Stimulated activated CD4-positive, alpha-beta T cell treated with anti-CD3 and anti-CD28 coated beads, TNF-alpha, amount 100 ng/mL, for 4 hours (primary cell): Measurements from ENCODE around the gene GAB4.

Experiments
- DNase-seq, 3 experiments: peaks; one replicate each; pipeline ENCODE4 v3.0.0-alpha.2; 2020; ENCODE audit warnings: low read depth in 3 of 3

GAB4 gene

GRCh38 chr22:16988257-16988656 lies 19.8 kb downstream of the GAB4 start:
- no peak for DNase-seq

GRCh38 chr22:16987822-16988221 lies 20.2 kb downstream of the GAB4 start:
- DNase-seq, result no peak

- no peak for DNase-seq
Measured at GRCh38 chr22:16975155-16975885, 32.7 kb downstream of the GAB4 start.

- DNase-seq, result no peak
Measured at GRCh38 chr22:16974298-16975084, 33.5 kb downstream of the GAB4 start.

- DNase-seq, result no peak
Measured at GRCh38 chr22:16973591-16974297, 34.3 kb downstream of the GAB4 start.

GRCh38 chr22:16972311-16972710 lies 35.7 kb downstream of the GAB4 start:
- DNase-seq, result no peak

- DNase-seq, result no peak
Measured at GRCh38 chr22:16970446-16970845, 37.6 kb downstream of the GAB4 start.

GRCh38 chr22:16969508-16970327 lies 38.3 kb downstream of the GAB4 start:
- no peak for DNase-seq

- no peak for DNase-seq
Measured at GRCh38 chr22:16968218-16968595, 39.8 kb downstream of the GAB4 start.

GRCh38 chr22:16967453-16968217 lies 40.4 kb downstream of the GAB4 start:
- no peak for DNase-seq

- no peak for DNase-seq
Measured at GRCh38 chr22:16966251-16966650, 41.8 kb downstream of the GAB4 start.

GRCh38 chr22:16965560-16965959 lies 42.5 kb downstream of the GAB4 start:
- DNase-seq, result no peak

- DNase-seq, result no peak
Measured at GRCh38 chr22:16965083-16965482, 42.9 kb downstream of the GAB4 start.

GRCh38 chr22:16964366-16964765 lies 43.7 kb downstream of the GAB4 start:
- no peak for DNase-seq

- DNase-seq, result no peak
Measured at GRCh38 chr22:16963189-16963945, 44.7 kb downstream of the GAB4 start.

GRCh38 chr22:16962501-16962900 lies 45.5 kb downstream of the GAB4 start:
- DNase-seq, result no peak

GRCh38 chr22:16961477-16962186 lies 46.4 kb downstream of the GAB4 start:
- no peak for DNase-seq

GRCh38 chr22:16960884-16961249 lies 47.2 kb downstream of the GAB4 start:
- no peak for DNase-seq

- DNase-seq, result no peak
Measured at GRCh38 chr22:16960220-16960883, 47.7 kb downstream of the GAB4 start.
